ENCODE data around the gene VWA3B. TPM values are rescaled to one million over a fixed set of nuclear protein-coding genes. Genes with fewer than 3 reads are reported as not detected.
"Not testable (repeated sequence)": the region's sequence is repeated elsewhere in the genome, so short reads cannot be mapped to it uniquely, and the experiment has no call there.

VWA3B gene
- total RNA-seq, 1 donor from 2014 or later, result not detected

- ATAC-seq, result no peak
- intact Hi-C loops (cut with micrococcal nuclease), result loop anchor here (10.0 kb wide), 1 partner anchor 473 kb away; no protein-coding TSS in a partner anchor
- DNase-seq, result no peak
These were observed 190.3 kb downstream of the VWA3B start for GRCh38 chr2:98277162-98277859.

- ATAC-seq (no peak), DNase-seq (no peak)
- intact Hi-C loops (cut with micrococcal nuclease), result loop anchor here (10.0 kb wide), 1 partner anchor 473 kb away; no protein-coding TSS in a partner anchor
These were observed 191.1 kb downstream of the VWA3B start for GRCh38 chr2:98278074-98278473.

GRCh38 chr2:98280376-98281102 is 193.6 kb downstream of the VWA3B start:
- no peak for ATAC-seq
- intact Hi-C loops (cut with micrococcal nuclease), result no loop called here
- no peak for DNase-seq

- DNase-seq, result no peak
- intact Hi-C loops (cut with micrococcal nuclease), result no loop called here
- no peak for ATAC-seq
These were observed 194.6 kb downstream of the VWA3B start for GRCh38 chr2:98281607-98282006.

GRCh38 chr2:98282109-98282508 is 195.1 kb downstream of the VWA3B start:
- no peak for DNase-seq
- no peak for ATAC-seq
- intact Hi-C loops (cut with micrococcal nuclease), result no loop called here

- ATAC-seq (no peak), DNase-seq (no peak)
- intact Hi-C loops (cut with micrococcal nuclease), result no loop called here
These were observed 206.1 kb downstream of the VWA3B start for GRCh38 chr2:98293030-98293429.

- no peak for ATAC-seq
These were observed 207.1 kb downstream of the VWA3B start for GRCh38 chr2:98293931-98294687.

GRCh38 chr2:98294711-98295110 is 207.7 kb downstream of the VWA3B start:
- no peak for ATAC-seq
- intact Hi-C loops (cut with micrococcal nuclease), result no loop called here
- no peak for DNase-seq

More at GRCh38 chr2:98293931-98294687, 207.1 kb downstream of the VWA3B start:
- intact Hi-C loops (cut with micrococcal nuclease), result no loop called here
- DNase-seq, result no peak

- intact Hi-C loops (cut with micrococcal nuclease), result no loop called here
- DNase-seq (no peak), ATAC-seq (no peak)
These were observed 208.3 kb downstream of the VWA3B start for GRCh38 chr2:98295275-98295674.

GRCh38 chr2:98295721-98296414 is 208.9 kb downstream of the VWA3B start:
- intact Hi-C loops (cut with micrococcal nuclease), result no loop called here
- DNase-seq, result no peak
- no peak for ATAC-seq

- ATAC-seq (no peak), DNase-seq (no peak)
- intact Hi-C loops (cut with micrococcal nuclease), result no loop called here
These were observed 209.5 kb downstream of the VWA3B start for GRCh38 chr2:98296440-98296839.

- intact Hi-C loops (cut with micrococcal nuclease), result no loop called here
- no peak for ATAC-seq
- no peak for DNase-seq
These were observed 211.1 kb downstream of the VWA3B start for GRCh38 chr2:98297817-98298682.

GRCh38 chr2:98298683-98299164 is 211.8 kb downstream of the VWA3B start:
- no peak for ATAC-seq

GRCh38 chr2:98299211-98299905 is 212.4 kb downstream of the VWA3B start:
- intact Hi-C loops (cut with micrococcal nuclease), result no loop called here
- DNase-seq, result no peak

More at GRCh38 chr2:98298683-98299164, 211.8 kb downstream of the VWA3B start:
- intact Hi-C loops (cut with micrococcal nuclease), result no loop called here
- DNase-seq, result no peak

GRCh38 chr2:98300141-98300874 is 213.3 kb downstream of the VWA3B start:
- DNase-seq, result no peak
- ATAC-seq, result no peak
- intact Hi-C loops (cut with micrococcal nuclease), result no loop called here

More at GRCh38 chr2:98299211-98299905, 212.4 kb downstream of the VWA3B start:
- no peak for ATAC-seq

- intact Hi-C loops (cut with micrococcal nuclease), result no loop called here
- ATAC-seq (no peak), DNase-seq (no peak)
These were observed 214.5 kb downstream of the VWA3B start for GRCh38 chr2:98301469-98301868.

GRCh38 chr2:98307131-98307696 is 220.2 kb downstream of the VWA3B start:
- DNase-seq; intact Hi-C loops (cut with micrococcal nuclease); ATAC-seq: not testable (repeated sequence)
